ENCODE results near the gene TSR3.

Gene TSR3

GRCh38 chr16:1299868-1300203 is 51.8 kb downstream of the TSR3 start:
- no peak for DNase-seq (ENCODE audit: low read depth, low spot score)
- no peak overlapping the region for H3K4me3 ChIP-seq (ENCODE audit: low read length)

Data from Jurkat, Clone E6-1 (cell line).